Measurements from ENCODE around the gene TTC34.
"Not testable (repeated sequence)": the region's sequence is repeated elsewhere in the genome, so short reads cannot be mapped to it uniquely, and the experiment has no call there.

The TTC34 gene

GRCh38 chr1:2786329-2787162, 14.9 kb downstream of the TTC34 start:
- peak; percentile 1 for DNase-seq (ENCODE audit: low read depth, low spot score)
- H3K4me3 ChIP-seq (ENCODE audit: low read length): no peak overlapping the region

- H3K4me3 ChIP-seq (ENCODE audit: low read length): no peak overlapping the region
- DNase-seq (ENCODE audit: low read depth, low spot score): no peak
Observed at GRCh38 chr1:2785631-2786328, 15.7 kb downstream of the TTC34 start.

GRCh38 chr1:2784854-2785630, 16.5 kb downstream of the TTC34 start:
- no peak overlapping the region for H3K4me3 ChIP-seq (ENCODE audit: low read length)
- no peak for DNase-seq (ENCODE audit: low read depth, low spot score)

- H3K4me3 ChIP-seq (ENCODE audit: low read length): no peak overlapping the region
- no peak for DNase-seq (ENCODE audit: low read depth, low spot score)
Observed at GRCh38 chr1:2783435-2784397, 17.8 kb downstream of the TTC34 start.

GRCh38 chr1:2783069-2783434, 18.4 kb downstream of the TTC34 start:
- DNase-seq (ENCODE audit: low read depth, low spot score): no peak
- H3K4me3 ChIP-seq (ENCODE audit: low read length): no peak overlapping the region

- no peak overlapping the region for H3K4me3 ChIP-seq (ENCODE audit: low read length)
- no peak for DNase-seq (ENCODE audit: low read depth, low spot score)
Observed at GRCh38 chr1:2781627-2782026, 19.9 kb downstream of the TTC34 start.

GRCh38 chr1:2778220-2778592, 23.3 kb downstream of the TTC34 start:
- DNase-seq (ENCODE audit: low read depth, low spot score): no peak
- no peak overlapping the region for H3K4me3 ChIP-seq (ENCODE audit: low read length)

GRCh38 chr1:2777424-2778219, 23.9 kb downstream of the TTC34 start:
- no peak overlapping the region for H3K4me3 ChIP-seq (ENCODE audit: low read length)
- DNase-seq (ENCODE audit: low read depth, low spot score): no peak

GRCh38 chr1:2775333-2775732, 26.2 kb downstream of the TTC34 start:
- H3K4me3 ChIP-seq (ENCODE audit: low read length); DNase-seq (ENCODE audit: low read depth, low spot score): not testable (repeated sequence)

GRCh38 chr1:2768052-2768451, 33.4 kb downstream of the TTC34 start:
- H3K4me3 ChIP-seq (ENCODE audit: low read length); DNase-seq (ENCODE audit: low read depth, low spot score): not testable (repeated sequence)

GRCh38 chr1:2759433-2759832, 42.1 kb downstream of the TTC34 start:
- H3K4me3 ChIP-seq (ENCODE audit: low read length); DNase-seq (ENCODE audit: low read depth, low spot score): not testable (repeated sequence)

GRCh38 chr1:2757519-2757918, 44.0 kb downstream of the TTC34 start:
- H3K4me3 ChIP-seq (ENCODE audit: low read length); DNase-seq (ENCODE audit: low read depth, low spot score): not testable (repeated sequence)

- not testable (repeated sequence) for H3K4me3 ChIP-seq (ENCODE audit: low read length); DNase-seq (ENCODE audit: low read depth, low spot score)
Observed at GRCh38 chr1:2755426-2755825, 46.1 kb downstream of the TTC34 start.

- not testable (repeated sequence) for H3K4me3 ChIP-seq (ENCODE audit: low read length); DNase-seq (ENCODE audit: low read depth, low spot score)
Observed at GRCh38 chr1:2754597-2754996, 46.9 kb downstream of the TTC34 start.

GRCh38 chr1:2752503-2752902, 49.0 kb downstream of the TTC34 start:
- not testable (repeated sequence) for H3K4me3 ChIP-seq (ENCODE audit: low read length); DNase-seq (ENCODE audit: low read depth, low spot score)

GRCh38 chr1:2751866-2752265, 49.6 kb downstream of the TTC34 start:
- not testable (repeated sequence) for DNase-seq (ENCODE audit: low read depth, low spot score)

GRCh38 chr1:2750766-2751730, 50.4 kb downstream of the TTC34 start:
- not testable (repeated sequence) for DNase-seq (ENCODE audit: low read depth, low spot score); H3K4me3 ChIP-seq (ENCODE audit: low read length)

More at GRCh38 chr1:2751866-2752265, 49.6 kb downstream of the TTC34 start:
- not testable (repeated sequence) for H3K4me3 ChIP-seq (ENCODE audit: low read length)

All from Jurkat, Clone E6-1 (cell line).